ENCODE results near the gene MED9. TPM values are rescaled to one million over a fixed set of nuclear protein-coding genes. Genes with fewer than 3 reads are reported as not detected.

The MED9 gene
- total and polyA plus RNA-seq, 2 of the 8 experiments (the other 6 are each of a cell fraction or from before 2014, with no cell fraction given) = 15.8 to 19.7 TPM

GRCh38 chr17:17496189-17497064, 19.6 kb downstream of the MED9 start, which contains the start of gene RASD1 (continued):
- TF ChIP-seq BACH1 (IDR thresholded peaks at IDR 0.05; ENCODE audit: low read length) (no peak), SP2 (IDR thresholded peaks at IDR 0.05; ENCODE audit: low read length) (no peak), ATF3 (IDR thresholded peaks at IDR 0.05; ENCODE audit: insufficient read depth, low read depth, low read length) (no peak), TAF7 (optimal IDR thresholded peaks at IDR 0.05; ENCODE audit: borderline replicate concordance, low read depth, low read length) (peak; percentile 69), FOSL1 (IDR thresholded peaks at IDR 0.05; ENCODE audit: insufficient read depth, low read depth, low read length) (no peak), USF2 (IDR thresholded peaks at IDR 0.05; ENCODE audit: low read length) (no peak), GTF2F1 (IDR thresholded peaks at IDR 0.05; ENCODE audit: borderline replicate concordance, low read depth, low read length) (peak; percentile 63; the same call in 1 of the 2 replicates), RBBP5 (IDR thresholded peaks at IDR 0.05; ENCODE audit: borderline replicate concordance, low read depth, low read length) (no peak), RNF2 (IDR thresholded peaks at IDR 0.05; ENCODE audit: borderline replicate concordance, low read depth, low read length, missing control alignments, poor library complexity, severe bottlenecking) (no peak), NRF1 (IDR thresholded peaks at IDR 0.05; ENCODE audit: low read depth, low read length) (no peak), EGR1 (IDR thresholded peaks at IDR 0.05; ENCODE audit: borderline replicate concordance, low read depth, low read length) (peak; percentile 74; the same call in 1 of the 2 replicates)
